ENCODE measurements around the gene CCDC40. TPM values are rescaled to one million over a fixed set of nuclear protein-coding genes. Genes with fewer than 3 reads are reported as not detected.

The CCDC40 gene
- total RNA-seq, 1 donor from 2014 or later, result 29.6 TPM

GRCh38 chr17:80012765-80013741, 23.4 kb upstream of the CCDC40 start:
- Mint-ChIP-seq H3K36me3 (peaks cover 10% of the 10 kb centered on the region), H3K27ac (no peak overlapping the region), H3K9me3 (no peaks in the 10 kb centered on the region), H3K27me3 (no peaks in the 10 kb centered on the region), H3K4me3 (no peak overlapping the region), H3K4me1 (ENCODE audit: unreplicated experiment) (no peaks in the 10 kb centered on the region)
- DNase-seq (ENCODE audit: extremely low spot score, unreplicated experiment), result no peak
- no peak for TF ChIP-seq CTCF (conservative IDR thresholded peaks at IDR 0.05)

GRCh38 chr17:80017226-80018010, 19.0 kb upstream of the CCDC40 start:
- Mint-ChIP-seq H3K4me1 (ENCODE audit: unreplicated experiment) (no peaks in the 10 kb centered on the region), H3K27ac (no peak overlapping the region), H3K9me3 (no peaks in the 10 kb centered on the region), H3K27me3 (no peaks in the 10 kb centered on the region), H3K4me3 (no peak overlapping the region), H3K36me3 (peaks cover 15% of the 10 kb centered on the region)
- no peak for TF ChIP-seq CTCF (conservative IDR thresholded peaks at IDR 0.05)
- no peak for DNase-seq (ENCODE audit: extremely low spot score, unreplicated experiment)

- no peak overlapping the region for H3K4me3 Mint-ChIP-seq
- H3K4me1 Mint-ChIP-seq (ENCODE audit: unreplicated experiment), result no peaks in the 10 kb centered on the region
- no peaks in the 10 kb centered on the region for H3K27me3 Mint-ChIP-seq
- no peak overlapping the region for H3K27ac Mint-ChIP-seq
- DNase-seq (ENCODE audit: extremely low spot score, unreplicated experiment), result no peak
- no peaks in the 10 kb centered on the region for H3K9me3 Mint-ChIP-seq
- no peak for TF ChIP-seq CTCF (conservative IDR thresholded peaks at IDR 0.05)
- H3K36me3 Mint-ChIP-seq, result peaks cover 15% of the 10 kb centered on the region
Measured at GRCh38 chr17:80018917-80019651, 17.4 kb upstream of the CCDC40 start.

GRCh38 chr17:80021600-80021999, 14.8 kb upstream of the CCDC40 start:
- H3K36me3 Mint-ChIP-seq, result peaks cover 8% of the 10 kb centered on the region
- peak overlapping the region; percentile 11 for H3K27ac Mint-ChIP-seq
- TF ChIP-seq CTCF (conservative IDR thresholded peaks at IDR 0.05), result no peak
- H3K27me3 Mint-ChIP-seq, result no peaks in the 10 kb centered on the region
- H3K4me3 Mint-ChIP-seq, result no peak overlapping the region
- peaks cover 10% of the 10 kb centered on the region for H3K4me1 Mint-ChIP-seq (ENCODE audit: unreplicated experiment)
- H3K9me3 Mint-ChIP-seq, result no peaks in the 10 kb centered on the region
- DNase-seq (ENCODE audit: extremely low spot score, unreplicated experiment), result no peak

- no peak overlapping the region for H3K27ac Mint-ChIP-seq
- H3K9me3 Mint-ChIP-seq, result no peaks in the 10 kb centered on the region
- peaks cover 5% of the 10 kb centered on the region for H3K36me3 Mint-ChIP-seq
- no peak for DNase-seq (ENCODE audit: extremely low spot score, unreplicated experiment)
- H3K27me3 Mint-ChIP-seq, result no peaks in the 10 kb centered on the region
- H3K4me3 Mint-ChIP-seq, result no peak overlapping the region
- TF ChIP-seq CTCF (conservative IDR thresholded peaks at IDR 0.05), result no peak
- H3K4me1 Mint-ChIP-seq (ENCODE audit: unreplicated experiment), result peaks cover 15% of the 10 kb centered on the region
Measured at GRCh38 chr17:80023481-80024205, 12.8 kb upstream of the CCDC40 start.

Measured in type B pancreatic cell (in vitro differentiated cells).